Measurements from ENCODE around the gene ZMIZ1. TPM values are rescaled to one million over a fixed set of nuclear protein-coding genes. Genes with fewer than 3 reads are reported as not detected.
A peak's percentile ranks its signal among the peaks of the same experiment; 100 is the strongest.

The ZMIZ1 gene
- total RNA-seq, 1 experiment from 2014 or later: 34.2 TPM

GRCh38 chr10:79274279-79275104, 205.7 kb downstream of the ZMIZ1 start:
- in situ Hi-C loops (cut with HindIII; ENCODE audit: low pct_unique_long_range_greater_than_20kb, low sequenced_read_pairs): no loop called here
- DNase-seq (ENCODE audit: low read depth, low spot score): no peak
- Histone ChIP-seq H3K9me3 (ENCODE audit: control insufficient read depth, insufficient read depth, low read depth, low read length) (no peaks in the 10 kb centered on the region), H3K36me3 (ENCODE audit: control insufficient read depth, insufficient read depth, low read length) (no peaks in the 10 kb centered on the region), H3K4me1 (ENCODE audit: control insufficient read depth, insufficient read depth, low read length) (no peaks in the 10 kb centered on the region), H3K27ac (ENCODE audit: low read length) (no peak overlapping the region), H3K4me3 (ENCODE audit: low read depth in 2 of 2, low read length in 2 of 2) (no peak overlapping the region), H3K27me3 (ENCODE audit: control insufficient read depth, insufficient read depth, low read length) (no peaks in the 10 kb centered on the region)
- no TSS peak for BruUV-seq (replicated peaks)
- intact Hi-C loops (cut with micrococcal nuclease; ENCODE audit: unreplicated experiment): no loop called here
- TF ChIP-seq SIN3A (IDR thresholded peaks at IDR 0.05; ENCODE audit: borderline replicate concordance, insufficient read depth, low read depth, low read length) (no peak), POLR2AphosphoS5 (IDR thresholded peaks at IDR 0.05; ENCODE audit: low read depth, low read length) (no peak), CTCF (IDR thresholded peaks at IDR 0.05) (no peak), TCF7L2 (IDR thresholded peaks at IDR 0.05; ENCODE audit: low read depth, low read length) (no peak)
- TF ChIP-seq, protein P1, sequence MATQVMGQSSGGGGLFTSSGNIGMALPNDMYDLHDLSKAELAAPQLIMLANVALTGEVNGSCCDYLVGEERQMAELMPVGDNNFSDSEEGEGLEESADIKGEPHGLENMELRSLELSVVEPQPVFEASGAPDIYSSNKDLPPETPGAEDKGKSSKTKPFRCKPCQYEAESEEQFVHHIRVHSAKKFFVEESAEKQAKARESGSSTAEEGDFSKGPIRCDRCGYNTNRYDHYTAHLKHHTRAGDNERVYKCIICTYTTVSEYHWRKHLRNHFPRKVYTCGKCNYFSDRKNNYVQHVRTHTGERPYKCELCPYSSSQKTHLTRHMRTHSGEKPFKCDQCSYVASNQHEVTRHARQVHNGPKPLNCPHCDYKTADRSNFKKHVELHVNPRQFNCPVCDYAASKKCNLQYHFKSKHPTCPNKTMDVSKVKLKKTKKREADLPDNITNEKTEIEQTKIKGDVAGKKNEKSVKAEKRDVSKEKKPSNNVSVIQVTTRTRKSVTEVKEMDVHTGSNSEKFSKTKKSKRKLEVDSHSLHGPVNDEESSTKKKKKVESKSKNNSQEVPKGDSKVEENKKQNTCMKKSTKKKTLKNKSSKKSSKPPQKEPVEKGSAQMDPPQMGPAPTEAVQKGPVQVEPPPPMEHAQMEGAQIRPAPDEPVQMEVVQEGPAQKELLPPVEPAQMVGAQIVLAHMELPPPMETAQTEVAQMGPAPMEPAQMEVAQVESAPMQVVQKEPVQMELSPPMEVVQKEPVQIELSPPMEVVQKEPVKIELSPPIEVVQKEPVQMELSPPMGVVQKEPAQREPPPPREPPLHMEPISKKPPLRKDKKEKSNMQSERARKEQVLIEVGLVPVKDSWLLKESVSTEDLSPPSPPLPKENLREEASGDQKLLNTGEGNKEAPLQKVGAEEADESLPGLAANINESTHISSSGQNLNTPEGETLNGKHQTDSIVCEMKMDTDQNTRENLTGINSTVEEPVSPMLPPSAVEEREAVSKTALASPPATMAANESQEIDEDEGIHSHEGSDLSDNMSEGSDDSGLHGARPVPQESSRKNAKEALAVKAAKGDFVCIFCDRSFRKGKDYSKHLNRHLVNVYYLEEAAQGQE (IDR thresholded peaks at IDR 0.05; ENCODE audit: insufficient read depth in 1 of 2, low read depth in 2 of 2, low read length in 1 of 2): no peak
- ATAC-seq: peak; percentile 35; the same call in 1 of the 2 replicates
- ChIA-PET POLR2A (no interaction called here), CTCF (no interaction called here)

GRCh38 chr10:79275105-79275430, 206.3 kb downstream of the ZMIZ1 start:
- ChIA-PET CTCF (interaction anchor here (0.6 kb wide), 1 partner anchor 383 kb away, joined by 3 read pairs; no protein-coding TSS in a partner anchor), POLR2A (no interaction called here)
- no peak overlapping the region for H3K4me3 ChIP-seq (ENCODE audit: low read depth in 2 of 2, low read length in 2 of 2)
- no peak overlapping the region for H3K27ac ChIP-seq (ENCODE audit: low read length)
- ATAC-seq (no peak), DNase-seq (ENCODE audit: low read depth, low spot score) (no peak)
- no peaks in the 10 kb centered on the region for H3K9me3 ChIP-seq (ENCODE audit: control insufficient read depth, insufficient read depth, low read depth, low read length)
- TF ChIP-seq TCF7L2 (IDR thresholded peaks at IDR 0.05; ENCODE audit: low read depth, low read length) (no peak), SIN3A (IDR thresholded peaks at IDR 0.05; ENCODE audit: borderline replicate concordance, insufficient read depth, low read depth, low read length) (no peak), CTCF (IDR thresholded peaks at IDR 0.05) (no peak), POLR2AphosphoS5 (IDR thresholded peaks at IDR 0.05; ENCODE audit: low read depth, low read length) (no peak)
- TF ChIP-seq, protein P1 (IDR thresholded peaks at IDR 0.05; ENCODE audit: insufficient read depth in 1 of 2, low read depth in 2 of 2, low read length in 1 of 2): no peak
- H3K4me1 ChIP-seq (ENCODE audit: control insufficient read depth, insufficient read depth, low read length): no peaks in the 10 kb centered on the region
- BruUV-seq (replicated peaks): no TSS peak
- intact Hi-C loops (cut with micrococcal nuclease; ENCODE audit: unreplicated experiment): no loop called here
- in situ Hi-C loops (cut with HindIII; ENCODE audit: low pct_unique_long_range_greater_than_20kb, low sequenced_read_pairs): no loop called here
- no peaks in the 10 kb centered on the region for H3K36me3 ChIP-seq (ENCODE audit: control insufficient read depth, insufficient read depth, low read length)
- no peaks in the 10 kb centered on the region for H3K27me3 ChIP-seq (ENCODE audit: control insufficient read depth, insufficient read depth, low read length)
